ENCODE results near the gene RAP1B.

Gene RAP1B

GRCh38 chr12:68620519-68621471, 10.1 kb downstream of the RAP1B start:
- CTCF ChIA-PET = no interaction called here
- POLR2A ChIA-PET = no interaction called here
- no peak for DNase-seq (ENCODE audit: extremely low spot score)
- TF ChIP-seq, protein P1, sequence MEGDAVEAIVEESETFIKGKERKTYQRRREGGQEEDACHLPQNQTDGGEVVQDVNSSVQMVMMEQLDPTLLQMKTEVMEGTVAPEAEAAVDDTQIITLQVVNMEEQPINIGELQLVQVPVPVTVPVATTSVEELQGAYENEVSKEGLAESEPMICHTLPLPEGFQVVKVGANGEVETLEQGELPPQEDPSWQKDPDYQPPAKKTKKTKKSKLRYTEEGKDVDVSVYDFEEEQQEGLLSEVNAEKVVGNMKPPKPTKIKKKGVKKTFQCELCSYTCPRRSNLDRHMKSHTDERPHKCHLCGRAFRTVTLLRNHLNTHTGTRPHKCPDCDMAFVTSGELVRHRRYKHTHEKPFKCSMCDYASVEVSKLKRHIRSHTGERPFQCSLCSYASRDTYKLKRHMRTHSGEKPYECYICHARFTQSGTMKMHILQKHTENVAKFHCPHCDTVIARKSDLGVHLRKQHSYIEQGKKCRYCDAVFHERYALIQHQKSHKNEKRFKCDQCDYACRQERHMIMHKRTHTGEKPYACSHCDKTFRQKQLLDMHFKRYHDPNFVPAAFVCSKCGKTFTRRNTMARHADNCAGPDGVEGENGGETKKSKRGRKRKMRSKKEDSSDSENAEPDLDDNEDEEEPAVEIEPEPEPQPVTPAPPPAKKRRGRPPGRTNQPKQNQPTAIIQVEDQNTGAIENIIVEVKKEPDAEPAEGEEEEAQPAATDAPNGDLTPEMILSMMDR (IDR thresholded peaks at IDR 0.05; ENCODE audit: control extremely low read depth, extremely low read depth, low read depth, missing control alignments) = no peak

- CTCF ChIA-PET = no interaction called here
- POLR2A ChIA-PET = no interaction called here
- TF ChIP-seq, protein P1 (IDR thresholded peaks at IDR 0.05; ENCODE audit: control extremely low read depth, extremely low read depth, low read depth, missing control alignments) = no peak
- DNase-seq (ENCODE audit: extremely low spot score) = no peak
These were observed 10.9 kb downstream of the RAP1B start for GRCh38 chr12:68621472-68622081.

GRCh38 chr12:68622250-68622649, 11.6 kb downstream of the RAP1B start:
- DNase-seq (ENCODE audit: extremely low spot score) = no peak
- POLR2A ChIA-PET = no interaction called here
- TF ChIP-seq, protein P1 (IDR thresholded peaks at IDR 0.05; ENCODE audit: control extremely low read depth, extremely low read depth, low read depth, missing control alignments) = no peak
- CTCF ChIA-PET = no interaction called here

GRCh38 chr12:68623059-68623458, 12.4 kb downstream of the RAP1B start:
- DNase-seq (ENCODE audit: extremely low spot score) = no peak
- CTCF ChIA-PET = interaction anchor here (0.7 kb wide), 1 partner anchor 9 kb away, joined by 3 read pairs; no protein-coding TSS in a partner anchor
- POLR2A ChIA-PET = no interaction called here

DNA sequence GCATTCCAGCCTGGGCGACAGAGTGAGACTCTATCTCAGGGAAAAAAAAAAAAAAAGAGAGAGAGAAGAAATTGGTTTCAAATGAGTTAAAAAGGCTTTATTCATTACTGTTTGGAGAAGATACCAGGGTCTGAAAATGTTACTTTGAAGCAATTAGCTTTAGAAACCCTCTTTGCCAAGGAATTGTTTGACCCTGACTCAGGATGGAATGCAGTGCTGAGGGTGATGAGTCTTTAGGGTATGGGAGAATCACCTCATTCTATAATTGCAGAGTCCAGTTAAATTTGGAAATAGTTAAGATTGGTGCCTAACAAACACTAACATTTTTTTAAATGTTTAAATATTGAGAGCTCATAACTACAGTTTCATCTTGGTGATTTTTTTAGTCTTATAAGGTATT, 13.3 kb downstream of the RAP1B start:
- no peak for DNase-seq (ENCODE audit: extremely low spot score)
- ChIA-PET POLR2A (no interaction called here), CTCF (interaction anchor here (1.1 to 1.3 kb wide), 3 partner anchors 10 to 13 kb away, joined by 3 to 4 read pairs (median 3); no protein-coding TSS in a partner anchor)
- TF ChIP-seq, protein P1 (IDR thresholded peaks at IDR 0.05; ENCODE audit: control extremely low read depth, extremely low read depth, low read depth, missing control alignments) = no peak

More at GRCh38 chr12:68623059-68623458, 12.4 kb downstream of the RAP1B start:
- TF ChIP-seq, protein P1 (IDR thresholded peaks at IDR 0.05; ENCODE audit: control extremely low read depth, extremely low read depth, low read depth, missing control alignments) = no peak

- ChIA-PET POLR2A (no interaction called here), CTCF (interaction anchor here (1.1 to 1.3 kb wide), 2 partner anchors 11 to 12 kb away, joined by 3 read pairs; no protein-coding TSS in a partner anchor)
- TF ChIP-seq, protein P1 (IDR thresholded peaks at IDR 0.05; ENCODE audit: control extremely low read depth, extremely low read depth, low read depth, missing control alignments) = no peak
- no peak for DNase-seq (ENCODE audit: extremely low spot score)
These were observed 14.2 kb downstream of the RAP1B start for GRCh38 chr12:68624933-68625332.
